ENCODE data around the gene CDH16.
"Not testable (repeated sequence)": the region's sequence is repeated elsewhere in the genome, so short reads cannot be mapped to it uniquely, and the experiment has no call there.

CDH16 gene

GRCh38 chr16:66910175-66910940, 8.3 kb downstream of the CDH16 start:
- ATAC-seq = no peak

DNA sequence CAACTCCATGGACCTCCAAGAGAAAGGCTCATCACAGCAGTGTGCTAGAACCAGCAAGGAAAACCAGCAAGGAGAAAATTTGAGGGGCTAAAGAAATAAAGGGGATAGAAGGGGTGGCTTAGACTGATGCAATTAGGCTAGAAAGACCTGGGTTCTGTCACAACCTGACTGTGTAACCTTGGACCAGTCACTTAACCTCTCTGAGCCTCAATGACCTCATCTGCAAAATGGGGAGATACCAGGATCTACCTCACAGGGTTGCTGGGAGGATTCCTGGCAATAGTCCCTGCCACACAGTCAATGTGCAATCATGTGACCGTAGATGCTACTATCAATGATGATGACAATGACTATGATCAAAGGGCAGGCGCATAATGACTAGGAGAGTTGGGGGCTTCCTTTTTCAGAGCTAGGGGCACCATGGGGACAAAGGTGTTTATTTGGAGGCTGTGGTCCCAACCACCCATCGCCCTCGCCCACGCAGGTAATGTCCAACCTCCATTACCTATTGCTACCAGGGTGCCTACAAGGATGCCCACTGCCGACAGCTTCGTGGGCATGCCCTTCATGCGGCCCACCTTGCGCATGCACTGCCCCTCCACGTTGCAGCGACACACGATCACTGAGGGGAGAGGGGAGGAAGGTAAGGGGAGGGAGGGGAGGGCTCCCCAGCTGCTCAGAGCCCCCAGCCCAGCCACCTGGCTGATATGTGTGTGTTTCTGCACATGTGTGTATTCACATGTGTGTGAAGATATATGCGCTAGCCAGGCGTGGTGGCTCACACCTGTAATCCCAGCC, 9.7 kb downstream of the CDH16 start:
- no peak for ATAC-seq

- ATAC-seq = no peak
Observed at GRCh38 chr16:66908116-66908515, 10.6 kb downstream of the CDH16 start.

DNA sequence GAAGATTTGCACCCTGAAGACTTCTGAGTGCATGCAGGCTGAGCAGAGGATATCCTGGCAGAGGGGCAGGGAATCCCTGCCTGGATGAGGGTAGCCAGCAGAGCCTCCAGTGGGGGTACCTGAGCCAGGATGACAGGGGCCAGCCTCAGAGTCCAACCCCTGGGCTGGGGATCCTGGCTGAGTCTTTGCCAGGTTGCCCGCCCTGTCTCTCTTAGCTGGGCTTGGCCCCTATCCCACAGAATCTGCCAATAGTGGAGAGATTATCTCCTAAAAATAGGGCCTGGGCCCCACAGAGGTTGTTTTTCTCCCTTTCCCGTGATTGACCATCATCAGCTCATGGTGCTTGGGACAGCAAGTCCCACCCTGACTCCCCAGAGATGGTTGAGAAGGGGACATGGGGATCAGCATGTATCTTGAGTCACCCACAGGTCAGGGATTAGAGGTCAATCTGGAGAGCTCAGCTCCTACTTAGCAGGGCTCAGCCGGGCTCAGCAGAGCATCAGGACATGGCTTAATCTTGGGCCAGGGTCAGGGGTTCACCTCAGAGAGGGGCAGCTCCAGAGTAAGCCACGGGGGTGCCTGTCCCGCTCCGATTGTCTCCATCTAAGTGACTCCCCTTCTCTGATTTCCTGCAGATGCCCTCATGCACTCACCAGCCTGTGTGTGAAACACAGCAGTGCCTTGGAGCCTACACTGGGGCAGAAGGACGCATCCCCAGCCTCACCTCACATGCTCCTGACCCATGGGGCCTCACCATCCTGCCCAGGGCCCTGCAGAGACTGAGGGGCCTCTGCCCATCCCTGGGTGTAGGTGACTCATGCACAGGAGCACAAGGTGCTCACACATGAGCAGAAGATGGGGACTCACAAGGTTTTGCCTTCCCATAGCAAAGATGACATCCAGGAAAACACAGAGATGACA, 11.5 kb downstream of the CDH16 start:
- ATAC-seq = no peak

DNA sequence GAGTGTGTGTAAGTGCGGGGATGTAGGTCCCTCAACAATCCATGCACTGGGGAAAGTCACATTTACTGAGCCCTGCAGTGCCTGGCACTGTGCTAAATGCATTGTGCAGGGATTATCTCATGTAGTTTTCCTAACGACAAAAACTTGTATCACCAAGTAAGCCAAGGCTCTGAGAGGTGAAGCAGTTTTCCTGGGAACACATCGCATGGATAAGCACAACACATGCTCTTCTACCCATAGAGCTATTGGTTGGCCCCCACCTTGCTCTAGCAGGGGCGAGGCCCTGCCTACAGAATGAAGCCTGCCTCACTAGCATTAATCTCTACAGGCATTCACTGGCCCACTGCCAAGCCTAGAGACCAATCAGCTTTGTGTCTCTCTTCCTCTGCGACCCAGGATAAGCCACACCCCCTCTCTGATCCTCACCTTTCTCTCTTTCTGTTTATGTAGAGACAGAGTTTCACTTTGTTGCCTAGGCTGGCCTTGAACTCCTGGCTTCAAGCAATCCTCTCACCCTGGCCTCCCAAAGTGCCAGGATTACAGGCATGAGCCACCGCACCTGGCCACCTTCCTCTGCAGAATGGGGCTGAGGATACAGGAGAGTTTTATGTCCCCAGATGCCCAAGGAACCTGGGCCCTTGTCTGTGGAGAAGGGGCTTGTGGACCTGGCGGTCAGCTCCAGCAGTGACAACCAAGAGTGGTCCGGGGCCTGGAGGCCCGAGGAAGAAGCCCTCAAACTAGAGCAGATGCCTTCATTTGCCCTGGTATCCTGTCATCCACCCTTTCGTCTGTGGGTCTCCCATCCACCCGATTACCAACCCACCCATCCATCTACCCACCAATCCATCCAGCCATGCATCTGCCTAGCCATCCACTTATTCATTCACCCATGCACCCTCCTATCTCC, 12.8 kb downstream of the CDH16 start:
- ATAC-seq = no peak

DNA sequence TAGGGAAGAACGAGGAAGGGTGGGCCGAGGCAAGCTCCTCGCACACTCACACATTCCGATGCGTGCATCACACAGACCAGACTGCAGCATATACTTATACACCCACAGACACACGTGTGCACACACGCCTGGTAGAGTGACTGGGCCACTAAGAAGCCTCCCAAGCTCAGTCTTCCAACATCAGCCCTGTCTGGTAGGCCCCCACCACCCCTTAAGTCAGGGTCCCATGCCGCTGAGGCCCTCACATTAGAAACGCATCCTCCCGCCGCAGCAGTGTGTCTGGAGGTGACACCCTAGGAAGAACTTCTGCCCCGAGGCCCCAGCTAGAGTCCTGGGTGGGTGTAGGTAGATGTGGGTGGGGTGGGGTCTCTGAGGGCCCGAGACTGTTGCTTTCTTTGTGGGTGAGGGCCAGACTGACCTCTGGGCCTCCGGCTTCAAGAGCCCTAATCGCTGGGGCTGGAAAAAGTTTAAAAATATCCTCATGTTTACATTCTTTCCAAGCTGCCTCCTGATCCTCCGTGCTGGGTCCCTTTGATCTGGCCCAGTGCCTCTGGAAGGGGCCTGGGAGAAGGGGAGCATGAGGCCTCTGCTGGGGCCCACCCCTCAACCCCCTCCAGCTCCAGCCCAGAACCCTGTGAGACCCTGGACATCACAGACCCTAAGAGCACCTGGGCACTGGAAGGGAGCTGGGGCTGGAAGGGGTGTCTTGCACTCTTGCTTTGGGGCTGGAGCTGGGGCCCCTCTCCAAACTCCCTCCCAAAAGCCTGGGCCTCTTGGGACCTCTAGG, 13.6 kb downstream of the CDH16 start:
- no peak for ATAC-seq

DNA sequence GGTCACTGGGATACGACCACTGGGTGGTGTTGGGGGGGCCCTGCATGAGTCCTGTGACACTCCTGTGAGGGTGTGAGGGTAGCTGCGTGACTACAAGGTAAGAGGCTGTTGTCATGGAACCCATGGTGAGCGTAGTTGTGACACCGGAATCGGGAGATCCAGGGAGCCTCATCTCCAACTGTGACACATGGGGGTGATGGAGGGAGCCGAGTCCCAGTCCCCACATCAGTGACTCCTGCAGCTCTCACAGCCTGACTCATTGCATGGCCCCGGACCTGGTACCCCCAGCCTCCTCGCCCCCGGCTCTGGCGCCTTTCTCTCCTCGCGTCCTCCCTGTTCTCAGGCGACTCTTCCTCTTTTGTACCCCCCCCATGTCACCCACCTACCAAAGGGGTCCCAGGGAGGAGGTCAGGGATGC, 14.2 kb downstream of the CDH16 start:
- ATAC-seq = no peak

- no peak for ATAC-seq
Observed at GRCh38 chr16:66903544-66904427, 14.9 kb downstream of the CDH16 start.

- no peak for ATAC-seq
Observed at GRCh38 chr16:66902648-66903543, 15.8 kb downstream of the CDH16 start.

GRCh38 chr16:66901626-66902025, 17.1 kb downstream of the CDH16 start:
- no peak for ATAC-seq

DNA sequence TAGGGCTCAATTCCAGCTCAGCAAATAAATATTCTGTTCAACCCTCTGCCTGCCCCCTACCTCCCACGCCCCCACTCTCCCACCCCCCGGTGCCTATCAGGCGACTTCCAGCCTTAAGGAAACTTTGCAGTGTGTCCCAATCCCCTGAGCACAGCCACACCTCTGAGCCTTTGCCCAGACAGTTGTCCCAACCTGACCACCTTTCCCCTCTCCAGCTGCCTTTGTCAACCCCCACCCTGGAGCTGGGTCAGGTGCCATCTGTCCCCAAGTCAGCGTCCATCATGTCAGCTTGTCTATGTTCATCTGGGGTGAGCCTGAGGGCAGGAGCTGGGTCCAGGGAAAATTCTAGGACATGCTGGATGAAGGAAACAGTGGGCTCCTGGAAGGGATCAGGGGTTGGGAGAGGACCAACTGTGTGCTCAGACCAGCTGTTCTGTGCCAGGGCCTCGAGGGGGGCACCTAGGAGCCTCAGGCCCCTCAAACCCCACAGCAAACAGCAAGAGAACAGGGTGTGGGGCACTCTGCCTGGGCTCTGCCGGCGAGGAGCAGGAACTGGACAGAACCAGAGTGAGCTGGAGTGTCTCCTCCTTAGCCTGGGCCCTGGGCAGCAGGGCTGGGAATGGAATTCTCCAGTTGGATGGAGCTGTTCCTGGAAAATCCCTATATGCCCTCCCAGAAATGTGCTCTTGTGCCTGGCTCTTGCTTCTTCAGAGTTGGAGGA, 17.8 kb downstream of the CDH16 start:
- no peak for ATAC-seq

DNA sequence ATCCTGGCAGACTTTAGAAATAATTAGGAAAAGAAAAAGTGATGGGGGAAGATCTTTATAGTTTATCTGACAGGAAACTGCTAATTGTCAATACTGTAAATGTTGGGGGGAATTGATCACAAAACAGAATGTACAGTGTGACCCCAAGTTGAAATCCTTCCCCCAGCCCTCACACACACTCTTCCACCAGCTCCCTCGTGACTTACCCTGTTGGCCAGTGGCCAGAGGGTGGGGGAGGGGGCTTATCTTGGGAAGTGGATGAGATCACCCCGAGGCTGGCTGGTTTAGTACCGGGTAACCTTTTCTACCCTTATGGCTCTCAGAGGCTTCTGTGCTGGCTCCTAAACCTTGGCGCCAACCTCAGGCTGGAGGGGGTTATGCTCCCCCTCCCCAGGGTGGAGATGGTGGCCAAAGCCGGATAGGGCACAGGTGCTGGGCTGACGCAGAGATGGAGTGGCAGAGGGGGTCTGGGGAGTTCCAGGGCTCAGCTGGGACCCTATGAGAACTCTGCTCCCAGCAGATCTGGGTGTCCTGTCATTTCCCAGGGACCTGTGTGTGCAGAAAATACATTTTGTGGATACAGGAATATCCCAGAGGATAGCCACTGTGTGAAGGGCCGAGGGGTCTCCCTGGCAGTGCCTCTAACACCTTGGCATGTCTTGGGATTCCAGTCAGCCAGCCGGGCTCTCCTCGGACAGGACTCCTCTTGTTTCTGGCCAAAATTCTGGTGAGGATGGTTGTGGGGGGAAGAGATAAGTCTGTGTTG, 18.6 kb downstream of the CDH16 start:
- no peak for ATAC-seq

GRCh38 chr16:66899310-66899944, 19.3 kb downstream of the CDH16 start:
- ATAC-seq = no peak

GRCh38 chr16:66898933-66899309, 19.8 kb downstream of the CDH16 start:
- ATAC-seq = no peak

DNA sequence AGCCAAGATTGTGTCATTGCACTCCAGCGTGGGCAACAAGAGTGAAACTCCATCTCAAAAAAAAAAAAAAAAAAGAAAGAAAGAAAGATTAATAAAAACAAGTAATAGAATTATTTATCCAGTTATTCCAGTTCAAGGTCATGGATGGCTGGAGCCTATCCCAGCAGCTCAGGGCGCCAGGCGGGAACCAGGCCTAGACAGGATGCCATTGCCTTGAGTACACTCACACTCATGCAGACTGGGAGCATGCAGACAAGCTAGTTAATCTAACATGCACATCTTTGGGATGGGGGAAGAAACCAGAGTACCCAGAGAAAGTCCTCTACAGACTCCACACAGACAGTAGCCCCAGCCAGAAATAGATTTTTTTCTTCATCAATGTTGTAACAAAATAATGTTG, 20.5 kb downstream of the CDH16 start:
- ATAC-seq = no peak

- ATAC-seq = not testable (repeated sequence)
Observed at GRCh38 chr16:66896682-66897081, 22.0 kb downstream of the CDH16 start.

GRCh38 chr16:66895999-66896398, 22.7 kb downstream of the CDH16 start:
- ATAC-seq = no peak
